CD4-positive, CD25-positive, alpha-beta regulatory T cell (primary cell): Measurements from ENCODE around the gene KRTAP5-3. TPM values are rescaled to one million over a fixed set of nuclear protein-coding genes. Genes with fewer than 3 reads are reported as not detected.

Experiments
- ATAC-seq, 2 donors: fragments of 150-1000 bp; cut with Tn5 transposase; one replicate each; pipeline ENCODE4 v1.10.0; 2021; ENCODE audit warnings: low read depth in 2 of 2, moderate number of reproducible peaks in 2 of 2, moderate library complexity in 1 of 2
- DNase-seq, 3 donors: peaks; one replicate each; pipeline versions ENCODE4 v3.0.0 to v3.0.0-alpha.2; 2012 to 2022; ENCODE audit warnings: mixed read lengths in 1 of 3
- H3K27ac ChIP-seq: one replicate; pipeline ENCODE4 v1.7.0; 2013; ENCODE audit warnings: mild to moderate bottlenecking, low read length; ENCODE audit not compliant: insufficient read depth, poor library complexity, severe bottlenecking
- H3K27me3 ChIP-seq: one replicate; pipeline ENCODE4 v1.7.0; 2013; ENCODE audit warnings: low read length; ENCODE audit not compliant: control insufficient read depth, insufficient read depth
- H3K36me3 ChIP-seq: one replicate; pipeline ENCODE4 v1.7.0; 2013; ENCODE audit warnings: mild to moderate bottlenecking, low read length, moderate library complexity; ENCODE audit not compliant: control insufficient read depth, insufficient read depth
- H3K4me1 ChIP-seq: 2 replicates; pipeline ENCODE4 v1.7.0; 2013; ENCODE audit warnings: mild to moderate bottlenecking, low read length; ENCODE audit not compliant: insufficient read depth, control insufficient read depth, poor library complexity, severe bottlenecking
- H3K4me3 ChIP-seq: one replicate; pipeline ENCODE4 v1.7.0; 2013; ENCODE audit warnings: low read depth, mild to moderate bottlenecking, low read length, moderate library complexity
- H3K9me3 ChIP-seq, 2 experiments: 1 replicate in 1 of 2; 2 replicates in 1 of 2; pipeline ENCODE4 v1.7.0; 2013; ENCODE audit warnings: low read length in 2 of 2, mild to moderate bottlenecking in 1 of 2, moderate library complexity in 1 of 2; ENCODE audit not compliant: control insufficient read depth in 2 of 2
- H3K27ac Mint-ChIP-seq, 3 donors: one replicate each; pipeline ENCODE4 v1.8.0; 2020 to 2022; ENCODE audit warnings: mild to moderate bottlenecking in 3 of 3, mixed read lengths in 3 of 3, moderate library complexity in 2 of 3
- H3K27me3 Mint-ChIP-seq: one replicate; pipeline ENCODE4 v1.8.0; 2022; ENCODE audit warnings: mild to moderate bottlenecking, mixed read lengths
- H3K36me3 Mint-ChIP-seq: one replicate; pipeline ENCODE4 v1.8.0; 2020; ENCODE audit warnings: mixed read lengths
- H3K4me1 Mint-ChIP-seq, 4 donors: one replicate each; pipeline ENCODE4 v1.8.0; 2020 to 2022; ENCODE audit warnings: mixed read lengths in 4 of 4, mild to moderate bottlenecking in 1 of 4
- H3K4me3 Mint-ChIP-seq, 4 donors: one replicate each; pipeline ENCODE4 v1.8.0; 2020 to 2022; ENCODE audit warnings: mild to moderate bottlenecking in 4 of 4, mixed read lengths in 4 of 4, moderate library complexity in 3 of 4
- H3K9me3 Mint-ChIP-seq, 7 donors: one replicate each; pipeline ENCODE4 v1.8.0; 2020 to 2022; ENCODE audit warnings: mixed read lengths in 7 of 7, mild to moderate bottlenecking in 3 of 7, moderate library complexity in 2 of 7
- polyA plus RNA-seq, 4 donors: library from polyadenylated mRNA; unstranded; fragments of 300-500 nt; fragmentation: Illumina TruSeq; gene quantifications; one replicate each; pipeline ENCODE4 v1.2.3, GENCODE V29; 2021
- total RNA-seq: library from RNA; stranded (reverse); gene quantifications from one replicate; pipeline ENCODE4 v1.2.3, GENCODE V29; 2022

The KRTAP5-3 gene
- total and polyA plus RNA-seq, 5 donors from 2014 or later = not detected

GRCh38 chr11:1640076-1640946 lies 32.0 kb upstream of the KRTAP5-3 start:
- H3K27ac Mint-ChIP-seq = no peak overlapping the region
- H3K9me3 Mint-ChIP-seq = peaks cover 0 to 2% (median 0%) of the 10 kb centered on the region in 7 donors
- no peak overlapping the region for H3K4me3 Mint-ChIP-seq
- H3K27me3 Mint-ChIP-seq = peaks cover 14% of the 10 kb centered on the region
- H3K36me3 Mint-ChIP-seq = no peaks in the 10 kb centered on the region
- H3K4me3 ChIP-seq = no peak overlapping the region
- no peaks in the 10 kb centered on the region for H3K27me3 ChIP-seq
- DNase-seq (peak in 1 of 3 donors; percentile 9), ATAC-seq (no peak)
- H3K36me3 ChIP-seq = no peaks in the 10 kb centered on the region
- no peaks in the 10 kb centered on the region for H3K4me1 ChIP-seq
- no peak overlapping the region for H3K27ac ChIP-seq
- peaks cover 0 to 9% (median 1%) of the 10 kb centered on the region in 4 donors for H3K4me1 Mint-ChIP-seq
- H3K9me3 ChIP-seq = no peaks in the 10 kb centered on the region

- H3K36me3 Mint-ChIP-seq = no peaks in the 10 kb centered on the region
- H3K4me1 Mint-ChIP-seq = peaks cover 0 to 9% (median 1%) of the 10 kb centered on the region in 4 donors
- H3K36me3 ChIP-seq = no peaks in the 10 kb centered on the region
- no peak overlapping the region for H3K27ac Mint-ChIP-seq
- no peaks in the 10 kb centered on the region for H3K9me3 ChIP-seq
- no peaks in the 10 kb centered on the region for H3K4me1 ChIP-seq
- peaks cover 0 to 2% (median 0%) of the 10 kb centered on the region in 7 donors for H3K9me3 Mint-ChIP-seq
- H3K4me3 ChIP-seq = no peak overlapping the region
- no peaks in the 10 kb centered on the region for H3K27me3 ChIP-seq
- H3K27ac ChIP-seq = no peak overlapping the region
- ATAC-seq (no peak), DNase-seq (no peak)
- peaks cover 14% of the 10 kb centered on the region for H3K27me3 Mint-ChIP-seq
- H3K4me3 Mint-ChIP-seq = no peak overlapping the region
Measured at GRCh38 chr11:1639666-1640065, 31.4 kb upstream of the KRTAP5-3 start.

- Mint-ChIP-seq H3K36me3 (no peaks in the 10 kb centered on the region), H3K27ac (peak overlapping the region in 1 of 3 donors; percentile 5), H3K4me1 (peaks cover 0 to 9% (median 1%) of the 10 kb centered on the region in 4 donors), H3K4me3 (no peak overlapping the region), H3K9me3 (peaks cover 0 to 2% (median 0%) of the 10 kb centered on the region in 7 donors), H3K27me3 (peaks cover 18% of the 10 kb centered on the region)
- Histone ChIP-seq H3K36me3 (no peaks in the 10 kb centered on the region), H3K27ac (no peak overlapping the region), H3K27me3 (no peaks in the 10 kb centered on the region), H3K4me1 (no peaks in the 10 kb centered on the region), H3K9me3 (no peaks in the 10 kb centered on the region), H3K4me3 (no peak overlapping the region)
- no peak for ATAC-seq
- no peak for DNase-seq
Measured at GRCh38 chr11:1639102-1639620, 30.9 kb upstream of the KRTAP5-3 start.

GRCh38 chr11:1638344-1638743 lies 30.1 kb upstream of the KRTAP5-3 start:
- no peak overlapping the region for H3K4me3 Mint-ChIP-seq
- peaks cover 19% of the 10 kb centered on the region for H3K27me3 Mint-ChIP-seq
- H3K9me3 Mint-ChIP-seq = peaks cover 0 to 2% (median 0%) of the 10 kb centered on the region in 7 donors
- Histone ChIP-seq H3K9me3 (no peaks in the 10 kb centered on the region), H3K27me3 (no peaks in the 10 kb centered on the region), H3K4me3 (no peak overlapping the region), H3K27ac (no peak overlapping the region), H3K36me3 (no peaks in the 10 kb centered on the region), H3K4me1 (no peaks in the 10 kb centered on the region)
- DNase-seq (no peak), ATAC-seq (no peak)
- H3K27ac Mint-ChIP-seq = no peak overlapping the region
- H3K36me3 Mint-ChIP-seq = no peaks in the 10 kb centered on the region
- H3K4me1 Mint-ChIP-seq = peaks cover 0 to 9% (median 1%) of the 10 kb centered on the region in 4 donors

- peaks cover 0 to 9% (median 2%) of the 10 kb centered on the region in 4 donors for H3K4me1 Mint-ChIP-seq
- H3K27ac Mint-ChIP-seq = no peak overlapping the region
- H3K36me3 Mint-ChIP-seq = no peaks in the 10 kb centered on the region
- no peaks in the 10 kb centered on the region for H3K27me3 ChIP-seq
- ATAC-seq (no peak), DNase-seq (no peak)
- peaks cover 0 to 2% (median 0%) of the 10 kb centered on the region in 7 donors for H3K9me3 Mint-ChIP-seq
- H3K4me3 Mint-ChIP-seq = no peak overlapping the region
- peaks cover 23% of the 10 kb centered on the region for H3K27me3 Mint-ChIP-seq
- H3K4me1 ChIP-seq = no peaks in the 10 kb centered on the region
- H3K4me3 ChIP-seq = no peak overlapping the region
- H3K9me3 ChIP-seq = no peaks in the 10 kb centered on the region
- H3K27ac ChIP-seq = no peak overlapping the region
- no peaks in the 10 kb centered on the region for H3K36me3 ChIP-seq
Measured at GRCh38 chr11:1637628-1638027, 29.4 kb upstream of the KRTAP5-3 start.

DNA sequence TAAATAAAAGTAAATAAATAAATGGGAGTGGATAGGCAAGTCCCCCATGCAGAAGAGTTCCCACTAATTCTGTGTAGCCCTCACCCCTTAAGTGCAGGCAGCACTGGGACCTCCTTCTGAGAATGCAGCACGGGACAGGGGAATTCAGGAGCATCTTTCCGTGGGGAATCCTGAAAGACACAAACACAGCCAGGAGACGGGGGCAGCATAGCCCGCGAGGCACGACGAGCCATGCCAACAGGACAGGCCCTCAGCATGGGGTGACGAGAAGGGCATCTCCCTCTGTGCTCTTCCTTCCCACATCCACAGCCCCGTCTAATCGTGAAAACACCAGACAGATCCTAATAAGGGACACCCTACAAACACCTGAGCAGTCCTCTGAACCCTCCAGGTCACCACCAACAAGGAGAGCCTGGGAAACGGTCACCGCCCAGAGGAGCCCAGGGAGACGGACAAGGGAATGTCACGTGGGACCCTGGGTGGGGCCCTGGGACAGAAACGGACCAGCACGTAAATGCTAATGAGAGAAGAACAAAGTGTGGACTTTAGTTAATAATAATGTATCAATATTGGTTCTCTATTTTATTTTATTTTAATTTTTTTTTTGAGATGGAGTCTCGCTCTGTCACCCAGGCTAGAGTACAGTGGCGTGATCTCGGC lies 28.2 kb upstream of the KRTAP5-3 start:
- Histone ChIP-seq H3K36me3 (no peaks in the 10 kb centered on the region), H3K9me3 (no peaks in the 10 kb centered on the region), H3K27ac (no peak overlapping the region), H3K4me1 (no peaks in the 10 kb centered on the region), H3K27me3 (no peaks in the 10 kb centered on the region), H3K4me3 (no peak overlapping the region)
- Mint-ChIP-seq H3K9me3 (peaks cover 0 to 2% (median 0%) of the 10 kb centered on the region in 7 donors), H3K36me3 (no peaks in the 10 kb centered on the region), H3K4me1 (peaks cover 0 to 9% (median 6%) of the 10 kb centered on the region in 4 donors), H3K27me3 (peaks cover 31% of the 10 kb centered on the region), H3K27ac (no peak overlapping the region), H3K4me3 (no peak overlapping the region)
- DNase-seq (no peak), ATAC-seq (no peak)

DNA sequence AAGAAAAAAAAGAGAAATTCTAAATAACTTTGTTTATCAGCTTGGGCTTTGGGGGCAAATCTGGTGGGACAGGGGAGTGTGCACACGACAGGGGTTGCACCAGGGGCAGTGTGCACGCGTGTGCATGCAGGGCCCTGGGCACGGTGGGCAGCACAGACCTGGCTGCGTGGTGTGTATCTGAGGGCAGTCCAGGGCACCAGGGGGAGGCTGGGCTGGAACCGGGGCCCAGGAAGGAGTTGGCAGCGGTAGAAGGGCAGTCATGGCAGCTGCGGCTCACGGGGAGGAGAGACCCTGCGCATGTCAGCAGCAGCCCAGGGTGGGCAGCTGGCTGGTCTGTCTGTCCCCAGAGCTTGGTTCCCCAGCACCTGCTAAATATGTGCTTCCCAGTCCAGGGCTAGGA lies 25.6 kb upstream of the KRTAP5-3 start:
- Histone ChIP-seq H3K9me3 (no peaks in the 10 kb centered on the region), H3K36me3 (no peaks in the 10 kb centered on the region), H3K27ac (no peak overlapping the region), H3K4me1 (peaks cover 5% of the 10 kb centered on the region), H3K4me3 (no peak overlapping the region), H3K27me3 (no peaks in the 10 kb centered on the region)
- ATAC-seq = no peak
- DNase-seq = no peak
- no peak overlapping the region for H3K4me3 Mint-ChIP-seq
- no peak overlapping the region for H3K27ac Mint-ChIP-seq
- H3K36me3 Mint-ChIP-seq = no peaks in the 10 kb centered on the region
- H3K4me1 Mint-ChIP-seq = peaks cover 0 to 19% (median 2%) of the 10 kb centered on the region in 4 donors
- peaks cover 0 to 2% (median 0%) of the 10 kb centered on the region in 7 donors for H3K9me3 Mint-ChIP-seq
- H3K27me3 Mint-ChIP-seq = peaks cover 23% of the 10 kb centered on the region
